Pulmonary artery endothelial cell (primary cell): ENCODE results near the gene KRTAP10-2. TPM values are rescaled to one million over a fixed set of nuclear protein-coding genes. Genes with fewer than 3 reads are reported as not detected.
"Not testable (repeated sequence)": the region's sequence is repeated elsewhere in the genome, so short reads cannot be mapped to it uniquely, and the experiment has no call there.

Experiments
- DNase-seq: peaks from one replicate; pipeline ENCODE4 v3.0.0-alpha.2; 2011; ENCODE audit warnings: low read depth, low spot score
- total RNA-seq: library from RNA; depleted of rRNA; stranded (reverse); fragments of >200 nt; gene quantifications from 2 replicates; pipeline ENCODE4 v1.2.3, GENCODE V29; 2014

KRTAP10-2 gene
- total RNA-seq, 1 donor from 2014 or later = not detected

DNA sequence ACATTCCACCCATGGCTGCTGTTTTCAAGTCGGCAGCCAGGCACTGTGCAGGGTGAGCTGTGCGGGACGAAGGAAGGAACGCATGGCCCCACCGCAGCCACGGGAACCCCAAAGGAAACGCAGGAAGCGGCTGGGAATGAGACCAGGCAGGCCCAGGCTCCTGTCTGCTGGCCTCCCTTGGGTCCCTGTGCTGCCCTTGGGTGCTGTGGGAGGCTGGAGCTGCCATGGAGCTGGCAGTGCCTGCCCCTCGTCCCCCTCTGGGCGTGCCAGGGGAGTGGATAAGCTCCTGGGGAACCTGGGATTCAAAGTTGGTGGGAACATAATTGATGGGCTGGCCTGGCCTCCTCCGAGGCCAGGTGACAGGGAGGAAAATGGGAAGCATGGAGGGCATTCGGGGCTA is 17.0 kb upstream of the KRTAP10-2 start:
- no peak for DNase-seq

DNA sequence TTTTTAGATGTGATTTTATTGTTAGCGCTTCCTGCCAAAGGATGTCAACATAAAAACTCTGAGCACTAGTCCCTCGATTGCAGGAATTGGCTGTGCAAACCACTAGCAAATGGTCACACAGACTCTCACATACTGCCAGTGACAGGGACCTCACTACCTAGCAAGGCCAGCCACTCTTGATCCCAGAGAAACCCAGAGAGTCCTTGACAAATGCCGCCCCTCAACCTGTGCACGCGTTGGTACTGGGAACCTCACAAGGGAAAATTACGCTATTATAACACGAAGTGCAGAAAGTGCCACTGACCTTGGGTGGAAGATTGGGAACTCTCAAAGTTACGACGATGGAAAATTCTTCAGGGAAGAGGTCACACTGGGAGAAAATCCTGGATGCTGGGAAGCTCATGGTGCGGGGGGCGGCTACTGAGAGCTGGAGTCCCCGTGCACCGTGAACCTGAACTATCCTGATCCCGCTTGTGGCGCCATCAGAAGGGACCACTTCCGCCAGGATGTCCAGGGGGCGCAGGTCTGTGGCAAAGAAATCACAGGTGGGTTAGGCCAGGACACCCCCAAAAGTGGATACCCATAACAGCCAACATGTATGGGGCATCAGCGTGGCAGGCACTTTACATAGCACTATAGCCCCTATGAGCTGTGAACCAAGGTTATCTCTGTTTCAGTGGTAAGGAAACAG is 16.3 kb upstream of the KRTAP10-2 start:
- no peak for DNase-seq

DNA sequence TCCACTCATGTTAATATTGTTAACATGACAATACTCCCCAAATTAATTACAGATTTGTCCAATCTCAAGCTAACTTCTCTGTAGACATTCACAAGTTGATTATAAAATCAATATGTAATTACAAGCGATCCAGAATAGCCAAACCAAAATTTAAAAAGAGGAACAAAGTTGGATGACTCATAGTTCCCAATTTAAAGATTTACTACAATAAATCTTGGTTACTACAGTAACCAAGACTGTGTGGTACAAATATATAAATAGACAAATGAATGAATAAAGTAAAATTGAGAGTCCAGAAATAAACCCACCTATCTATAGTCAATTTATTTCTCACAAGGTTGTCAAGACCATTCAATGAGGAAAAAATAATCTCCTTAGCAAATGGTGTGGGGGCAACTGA is 15.1 kb upstream of the KRTAP10-2 start:
- DNase-seq = no peak

DNA sequence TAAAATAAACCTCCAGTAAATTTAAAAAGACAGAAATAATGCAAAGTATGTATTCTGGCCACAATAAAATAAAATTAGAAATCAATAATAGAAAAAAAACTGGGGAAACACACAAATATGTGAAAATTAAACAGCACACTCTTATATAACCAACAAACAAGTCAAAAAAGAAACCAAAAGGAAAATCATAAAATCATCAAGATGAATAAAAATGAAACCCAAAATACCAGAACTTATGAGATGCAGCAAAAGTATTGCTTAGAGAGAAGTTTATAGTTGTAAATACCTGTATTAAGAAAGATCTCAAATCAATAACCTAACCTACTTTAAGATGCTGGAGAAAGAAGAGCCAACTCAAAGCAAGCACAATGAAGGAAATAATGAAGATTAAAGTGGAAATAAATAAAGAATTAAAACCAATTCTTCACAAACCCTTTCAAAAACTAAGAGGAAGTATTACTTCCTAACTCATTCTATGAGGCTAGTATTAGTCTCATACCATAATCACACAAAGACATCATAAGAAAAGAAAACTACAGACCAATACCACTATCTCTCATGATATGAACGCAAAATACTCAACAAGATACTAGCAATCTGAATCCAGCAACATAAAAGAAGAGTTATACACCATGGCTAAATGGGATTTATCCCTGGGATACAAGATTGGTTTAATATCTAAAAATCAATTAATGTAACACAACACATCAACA is 13.7 kb upstream of the KRTAP10-2 start:
- no peak for DNase-seq

DNA sequence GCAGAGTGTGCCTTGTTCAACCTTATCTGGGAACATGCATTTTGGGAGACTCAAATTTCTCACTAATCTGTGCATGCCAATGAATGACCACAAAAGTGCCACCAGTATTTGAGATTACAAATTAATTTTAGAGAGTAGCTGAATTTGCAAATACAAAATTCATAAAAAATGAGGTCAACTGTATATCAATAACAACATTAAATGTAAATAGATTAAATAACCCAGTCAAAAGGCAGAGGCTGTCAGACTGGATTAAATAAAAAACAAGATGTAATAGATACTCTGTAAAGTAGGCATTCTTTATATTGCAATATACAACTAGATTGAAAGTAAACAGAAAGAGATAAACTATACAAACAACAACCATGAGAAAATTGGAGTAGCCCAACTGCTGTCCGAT is 12.8 kb upstream of the KRTAP10-2 start:
- DNase-seq = no peak

DNA sequence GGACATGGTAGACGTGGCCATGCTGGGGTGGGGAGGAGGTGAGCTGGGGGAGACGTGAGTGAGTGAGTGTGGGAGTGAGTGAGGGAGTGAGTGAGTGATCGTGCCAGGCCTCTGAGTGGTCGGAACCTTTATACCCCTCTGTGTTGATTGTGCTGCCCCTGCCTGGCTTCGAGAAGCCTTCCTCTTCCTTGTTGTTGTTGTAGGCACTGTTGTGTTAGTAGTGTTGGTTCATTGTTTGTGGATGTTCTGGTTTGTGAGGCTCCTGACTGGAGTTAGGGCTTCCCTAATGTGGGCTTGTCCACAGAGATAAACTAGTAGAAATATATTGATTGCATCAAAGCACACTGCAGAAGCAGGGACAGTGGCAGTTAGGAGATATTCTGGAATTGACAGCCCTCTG is 7.4 kb upstream of the KRTAP10-2 start, which contains the start of gene KRTAP10-3:
TSS of gene KRTAP10-3 (minus strand) at position 101 of the 400 bp plus-strand sequence. CDS start at position 21, 80 bp downstream.
- no peak for DNase-seq

DNA sequence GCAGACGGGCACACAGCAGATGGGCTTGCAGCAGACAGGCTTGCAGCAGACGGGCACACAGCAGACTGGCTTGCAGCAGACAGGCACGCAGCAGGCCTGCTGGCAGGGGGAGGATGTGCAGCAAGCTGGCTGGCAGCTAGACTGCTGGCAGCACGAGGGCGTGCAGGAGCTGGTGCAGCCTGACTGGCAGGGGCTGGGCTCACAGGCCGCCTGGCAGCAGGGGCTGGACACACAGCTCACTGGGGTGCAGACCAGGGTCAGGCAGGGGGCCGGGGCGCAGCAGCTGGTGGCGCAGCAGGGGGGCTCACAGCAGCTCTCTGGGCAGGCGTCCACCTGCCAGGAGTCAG is 7.0 kb upstream of the KRTAP10-2 start:
- DNase-seq = not testable (repeated sequence)

DNA sequence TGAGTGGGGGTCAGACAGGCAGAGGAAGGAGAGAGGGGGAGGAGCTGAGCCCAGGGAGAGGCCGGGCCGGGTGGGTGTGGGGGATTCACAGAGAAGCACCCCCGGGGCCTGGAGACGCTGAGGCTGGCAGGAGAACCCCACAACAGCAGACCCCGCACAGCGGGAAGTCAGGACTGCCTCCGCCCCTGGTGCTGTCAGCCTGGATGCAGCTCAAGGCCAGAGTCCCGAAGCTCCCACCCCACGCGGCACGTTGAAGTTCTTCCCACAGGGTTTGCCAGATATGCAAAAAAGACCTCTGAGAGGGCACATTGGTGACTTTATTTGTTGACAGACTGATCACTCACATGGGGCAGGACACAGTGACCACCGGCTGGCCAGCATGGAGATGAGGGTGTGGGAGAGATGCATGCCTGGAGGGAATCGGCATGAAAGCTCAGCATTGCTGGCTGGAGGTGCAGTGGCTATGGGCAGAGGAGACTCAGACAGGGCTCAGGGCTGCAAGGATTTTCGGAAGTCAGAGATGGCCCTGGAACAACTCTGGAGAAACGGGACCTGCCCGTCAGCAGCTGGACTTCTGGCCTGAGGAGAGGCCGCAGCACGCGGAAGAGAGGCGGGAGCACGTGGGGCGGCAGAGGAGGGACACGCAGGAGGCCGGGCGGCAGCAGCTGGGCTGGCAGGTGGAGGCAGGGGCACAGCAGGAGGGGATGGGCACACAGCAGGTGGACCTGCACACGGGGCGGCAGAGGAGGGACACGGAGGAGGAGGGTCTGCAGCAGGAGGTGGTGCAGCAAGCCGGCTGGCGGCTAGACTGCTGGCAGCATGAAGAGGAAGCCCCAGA is 6.4 kb upstream of the KRTAP10-2 start:
- no peak for DNase-seq

DNA sequence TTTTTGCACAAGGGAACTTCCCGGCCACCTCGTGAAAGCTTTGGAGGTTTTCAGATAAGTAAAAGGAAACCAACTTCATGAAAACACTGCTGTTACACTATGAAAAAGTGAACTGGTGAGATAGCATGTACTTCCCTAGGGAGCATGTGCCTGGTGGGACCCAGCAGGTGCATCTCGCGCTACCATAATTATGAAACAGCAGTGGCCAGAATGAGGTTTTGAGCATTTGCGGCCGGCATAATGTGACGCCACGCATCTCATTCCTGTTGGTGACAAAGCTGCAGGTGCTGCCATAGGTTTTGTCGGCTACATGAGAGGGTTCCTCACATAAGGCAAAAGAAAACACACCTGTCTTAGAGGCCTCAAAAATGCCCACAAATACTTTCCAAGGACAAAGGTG is 5.6 kb upstream of the KRTAP10-2 start:
- no peak for DNase-seq

DNA sequence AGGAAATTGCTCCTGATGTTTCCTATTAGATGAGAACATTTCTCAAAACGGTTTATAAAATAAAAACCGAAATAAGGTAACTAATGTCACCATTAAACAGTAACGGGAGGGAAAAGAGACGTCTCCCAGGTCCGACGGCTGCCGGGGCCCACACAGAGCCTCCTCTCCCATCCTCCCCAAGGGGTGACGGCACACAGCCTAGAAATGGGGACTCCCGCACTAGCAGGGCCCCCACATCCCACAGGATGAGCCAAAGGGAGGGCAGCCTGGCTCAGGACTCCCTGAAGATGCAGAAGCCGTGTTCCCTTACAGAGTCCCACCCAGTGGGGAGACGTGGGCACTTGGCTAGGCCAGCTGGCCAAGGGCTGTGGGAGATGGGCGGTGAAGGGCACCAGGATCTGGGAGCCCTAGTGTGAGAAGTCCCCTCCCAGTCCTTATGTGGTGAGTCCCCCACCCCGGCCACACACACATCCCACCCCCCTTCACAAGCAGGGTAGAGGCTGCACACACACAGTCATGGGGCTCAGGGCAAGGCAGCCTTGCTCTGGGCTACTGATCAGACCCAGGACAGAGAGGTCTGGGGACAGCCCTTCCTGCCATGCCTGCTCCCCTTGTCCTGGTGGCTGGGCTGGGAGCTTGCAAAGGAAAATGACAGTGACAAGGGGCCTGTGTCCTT is 4.0 kb upstream of the KRTAP10-2 start:
- DNase-seq = no peak

DNA sequence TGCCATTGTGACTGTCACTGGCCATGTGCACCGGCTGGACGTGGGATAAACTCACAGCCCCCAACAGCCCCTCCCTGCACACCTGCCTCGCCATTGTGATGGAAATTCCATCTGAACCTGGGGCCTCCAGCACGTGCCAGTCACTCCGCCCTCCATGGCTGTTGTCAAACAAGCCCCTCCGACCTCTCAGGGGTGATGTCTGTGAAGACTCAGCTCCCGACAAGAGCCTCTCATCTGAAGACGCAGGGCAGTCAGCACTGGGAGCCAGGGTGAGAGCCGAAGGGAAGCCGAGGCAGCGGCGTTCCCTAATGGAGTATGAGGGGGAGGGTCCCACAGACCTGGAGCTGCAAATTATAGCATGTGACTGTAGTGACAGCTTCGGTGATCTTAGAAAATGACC is 1.4 kb upstream of the KRTAP10-2 start:
- no peak for DNase-seq

DNA sequence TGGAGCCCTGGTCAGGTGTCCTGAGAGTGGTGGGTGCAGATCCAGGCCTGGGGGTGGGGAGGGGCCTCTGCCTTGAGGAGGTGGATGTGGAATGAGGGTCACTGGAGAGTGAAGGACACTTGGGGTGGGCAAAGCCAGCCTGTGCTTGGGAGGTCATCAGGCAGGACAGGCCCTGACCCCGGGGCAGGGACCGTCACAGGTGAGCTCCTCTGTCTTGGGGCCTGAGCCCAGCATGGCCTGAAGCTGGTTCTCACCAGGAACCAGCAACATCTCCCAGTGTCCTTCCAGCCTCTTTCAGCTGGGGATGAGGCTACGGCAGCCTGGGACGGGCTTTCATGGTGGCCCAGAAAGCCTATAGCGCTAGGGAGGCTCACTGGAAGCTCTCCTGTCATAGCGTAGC is 831 bp upstream of the KRTAP10-2 start:
- no peak for DNase-seq

DNA sequence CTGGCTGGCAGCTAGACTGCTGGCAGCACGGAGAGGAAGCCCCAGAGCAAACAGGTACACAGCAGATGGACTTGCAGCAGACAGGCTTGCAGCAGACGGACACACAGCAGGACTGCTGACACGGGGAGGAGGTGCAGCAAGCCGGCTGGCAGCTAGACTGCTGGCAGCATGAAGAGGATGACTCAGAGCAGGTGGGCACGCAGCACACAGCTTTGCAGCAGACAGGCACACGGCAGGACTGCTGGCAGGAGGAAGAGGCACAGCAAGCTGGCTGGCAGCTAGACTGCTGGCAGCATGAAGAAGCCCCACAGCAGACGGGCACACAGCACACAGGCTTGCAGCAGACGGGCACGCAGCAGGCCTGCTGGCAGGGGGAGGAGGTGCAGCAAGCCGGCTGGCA is 498 bp downstream of the KRTAP10-2 start:
- no peak for DNase-seq

DNA sequence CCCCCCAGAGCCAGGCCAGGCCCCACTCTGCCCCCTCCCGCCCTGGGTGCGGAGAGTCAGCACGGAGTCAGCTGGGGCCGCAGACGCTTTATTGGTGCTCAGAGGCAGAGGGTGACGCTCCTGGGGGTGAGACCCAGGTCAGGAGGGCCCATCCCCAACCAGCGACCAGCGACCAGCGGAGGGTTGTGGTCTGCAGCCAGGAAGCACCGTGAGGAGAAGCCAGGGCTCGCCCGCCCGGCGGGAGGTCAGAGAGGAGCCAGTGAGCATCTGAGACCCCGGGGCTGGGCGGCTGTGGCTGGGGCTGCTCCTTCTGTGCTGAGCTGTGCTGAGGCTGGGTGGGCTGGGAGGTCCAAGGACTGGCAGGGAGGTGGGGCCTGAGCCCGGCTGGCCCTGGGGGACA is 1.0 kb downstream of the KRTAP10-2 start:
- DNase-seq = not testable (repeated sequence)

DNA sequence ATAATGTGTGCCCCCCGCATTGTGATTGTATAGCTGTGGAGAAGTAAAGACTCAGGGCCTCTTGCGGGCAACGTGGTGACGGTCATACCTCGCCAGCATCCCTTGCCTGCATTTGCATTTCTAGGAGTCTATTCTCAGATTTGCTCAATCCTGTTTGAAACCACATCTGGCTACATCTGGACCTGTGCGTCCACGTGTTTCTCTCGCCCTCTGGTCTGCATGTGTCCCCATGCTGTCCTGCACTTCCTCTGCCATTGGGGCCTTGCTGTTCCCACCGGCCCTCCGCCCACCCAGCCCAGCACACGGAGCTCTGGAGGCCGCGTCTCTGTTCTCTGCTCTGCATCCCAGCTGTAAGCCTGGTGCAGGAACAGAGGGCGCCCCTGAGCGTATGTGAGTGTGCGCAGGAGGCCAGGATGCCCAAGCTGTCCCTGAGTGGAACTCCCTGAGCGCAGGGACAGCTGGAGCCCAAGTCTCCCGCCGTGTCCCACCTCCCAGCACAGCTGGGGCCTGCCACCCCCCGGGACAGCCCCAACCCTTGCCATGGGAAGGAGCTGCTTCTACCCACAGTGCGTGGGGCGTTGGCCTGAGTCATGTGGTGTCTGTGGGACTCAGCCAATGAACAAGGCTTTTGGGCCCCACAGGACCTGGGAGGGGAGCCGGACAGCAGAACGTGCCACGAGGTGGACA is 1.6 kb downstream of the KRTAP10-2 start:
- DNase-seq = no peak

DNA sequence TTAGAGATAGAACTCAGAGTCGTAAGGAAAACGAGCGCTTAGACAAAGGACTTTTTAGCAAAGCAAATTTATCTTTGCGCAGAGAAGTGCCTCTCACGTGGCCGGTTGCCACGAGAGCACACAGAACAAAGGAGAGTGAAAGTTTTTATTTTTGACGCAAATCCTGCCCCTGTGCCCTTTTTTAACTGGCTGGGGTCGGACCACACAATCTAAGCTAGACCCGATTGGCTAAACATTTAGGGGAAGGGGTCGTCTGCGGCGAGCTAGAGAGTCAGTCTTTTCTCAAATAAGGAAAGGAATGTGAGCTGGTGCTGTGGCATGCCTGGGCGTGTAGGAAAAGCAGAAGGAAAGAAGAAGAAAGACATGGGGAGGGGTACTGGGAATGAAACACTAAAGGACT is 2.4 kb downstream of the KRTAP10-2 start:
- no peak for DNase-seq

DNA sequence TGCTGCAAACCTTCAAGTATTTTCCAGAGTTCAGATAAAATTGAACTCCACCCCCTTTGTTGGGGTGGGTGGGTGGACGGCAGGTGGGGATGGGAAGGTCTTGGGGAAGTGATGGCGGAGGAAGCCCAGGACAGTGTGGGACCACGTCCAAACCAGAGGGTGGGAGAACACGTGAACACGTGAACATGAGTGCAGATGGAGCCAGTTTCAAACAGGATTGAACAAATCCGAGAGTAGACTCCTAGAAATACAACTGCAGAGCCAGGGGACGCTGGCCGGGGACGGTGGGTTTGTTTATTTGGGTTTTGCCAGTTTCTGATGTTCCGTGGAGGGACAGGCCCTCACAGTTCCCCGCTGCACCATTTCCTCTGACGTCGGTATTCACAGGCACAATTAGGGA is 2.9 kb downstream of the KRTAP10-2 start:
- DNase-seq = no peak

DNA sequence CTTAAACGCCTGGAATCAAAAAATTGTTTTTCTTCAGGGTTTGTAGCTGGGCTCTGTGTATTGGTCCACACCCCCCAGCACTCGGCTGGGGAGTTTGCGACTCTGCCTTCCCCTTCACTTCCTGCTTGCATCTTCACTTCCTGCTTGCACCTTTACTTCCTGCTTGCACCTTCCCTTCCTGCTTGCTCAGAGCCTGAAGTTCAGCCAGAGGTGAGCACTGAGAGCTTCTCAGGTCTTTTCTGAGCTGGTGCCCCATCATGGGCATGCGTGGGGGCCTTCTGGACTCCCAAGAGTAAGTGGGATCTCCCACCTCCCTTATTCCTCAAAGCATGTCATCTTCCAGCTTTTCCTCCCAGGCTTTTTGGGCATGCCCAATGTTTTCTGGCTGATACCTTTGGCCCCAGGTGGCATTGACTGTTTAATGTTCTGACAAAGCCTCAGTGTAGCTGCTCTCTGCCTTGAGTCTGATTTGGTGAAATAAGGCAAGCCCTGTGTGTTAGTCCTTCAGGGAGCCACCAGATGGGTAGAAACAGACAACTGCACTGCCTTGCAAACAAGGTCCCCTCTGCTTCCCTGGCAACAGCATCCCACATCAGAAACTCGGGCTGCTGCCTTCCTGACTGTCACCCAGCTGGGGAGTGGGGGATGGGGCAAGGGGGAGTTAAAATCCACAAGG is 3.5 kb downstream of the KRTAP10-2 start:
- DNase-seq = no peak

DNA sequence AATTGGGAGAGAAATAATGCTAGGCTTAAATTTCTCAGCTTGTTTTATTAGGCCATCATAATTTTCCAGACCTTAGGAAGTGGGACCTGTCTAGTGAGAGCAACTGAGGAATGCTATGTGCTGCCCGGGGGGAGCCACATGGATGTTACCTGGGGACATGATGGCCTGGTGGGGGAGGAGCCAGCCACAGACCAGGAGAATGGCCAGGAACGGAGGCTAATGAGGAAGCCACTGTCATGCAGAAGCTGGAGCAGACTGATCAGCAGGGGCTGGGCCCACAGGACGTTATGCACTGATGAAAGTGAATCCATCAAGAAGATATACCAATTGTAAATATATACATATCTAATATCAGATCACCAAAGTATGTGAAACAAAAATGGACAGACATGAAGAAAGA is 6.7 kb downstream of the KRTAP10-2 start:
- no peak for DNase-seq

DNA sequence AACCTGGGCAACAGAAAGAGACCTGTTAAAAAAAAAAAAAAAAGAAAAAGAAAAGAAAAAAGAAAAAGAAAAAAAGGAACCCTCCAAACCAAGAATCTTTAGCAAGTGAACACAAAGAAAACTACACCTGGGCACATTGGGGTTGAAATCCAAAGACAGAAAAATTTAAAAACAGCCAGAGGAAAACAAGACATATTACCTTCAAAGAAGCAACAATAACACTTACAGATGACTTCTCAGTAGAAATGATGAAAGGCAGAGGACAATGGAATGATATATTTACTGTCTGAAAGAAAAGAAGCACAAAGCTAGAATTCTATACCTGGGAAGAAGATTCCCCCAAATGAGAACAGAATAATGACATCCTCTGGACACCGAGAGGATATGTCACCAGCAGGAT is 8.6 kb downstream of the KRTAP10-2 start:
- DNase-seq = no peak
